GM18526 (cell line): ENCODE results near the gene PTK6.

Experiments used
- POLR2A ChIP-seq: IDR thresholded peaks from 3 replicates; pipeline ENCODE4 v1.6.1; 2011; ENCODE audit not compliant: insufficient read length; ENCODE audit errors: extremely low read depth

Gene PTK6

GRCh38 chr20:63491635-63492230 is 45.4 kb downstream of the PTK6 start:
- no peak for TF ChIP-seq POLR2A

- TF ChIP-seq POLR2A: no peak
These were observed 46.1 kb downstream of the PTK6 start for GRCh38 chr20:63491078-63491477.

GRCh38 chr20:63490416-63490815 is 46.8 kb downstream of the PTK6 start:
- TF ChIP-seq POLR2A: no peak

- TF ChIP-seq POLR2A: no peak
These were observed 48.6 kb downstream of the PTK6 start for GRCh38 chr20:63488315-63489251.

GRCh38 chr20:63487781-63488241 is 49.4 kb downstream of the PTK6 start:
- no peak for TF ChIP-seq POLR2A

- TF ChIP-seq POLR2A: no peak
These were observed 49.9 kb downstream of the PTK6 start for GRCh38 chr20:63487116-63487764.

GRCh38 chr20:63486300-63486855 is 50.8 kb downstream of the PTK6 start:
- TF ChIP-seq POLR2A: no peak

GRCh38 chr20:63484651-63485403 is 52.3 kb downstream of the PTK6 start:
- TF ChIP-seq POLR2A: no peak

GRCh38 chr20:63484236-63484635 is 52.9 kb downstream of the PTK6 start:
- no peak for TF ChIP-seq POLR2A

GRCh38 chr20:63483834-63484233 is 53.3 kb downstream of the PTK6 start:
- no peak for TF ChIP-seq POLR2A

- TF ChIP-seq POLR2A: no peak
These were observed 55.1 kb downstream of the PTK6 start for GRCh38 chr20:63482021-63482587.

- no peak for TF ChIP-seq POLR2A
These were observed 55.7 kb downstream of the PTK6 start for GRCh38 chr20:63481503-63481902.

- TF ChIP-seq POLR2A: no peak
These were observed 58.6 kb downstream of the PTK6 start for GRCh38 chr20:63478346-63479302.
